T1000 (cell line): ENCODE data around the gene LRTM1.

Experiments
- DNase-seq: peaks from one replicate; lab custom pipeline; 2025; ENCODE audit warnings: mixed read lengths; lab: John Stamatoyannopoulos, UW

Gene LRTM1

GRCh38 chr3:54928046-54928770 lies at the start of gene LRTM1:
TSS of gene LRTM1 (minus strand) at chr3:54928059. CDS start at chr3:54927911, 148 bp downstream.
- DNase-seq, result no peak

GRCh38 chr3:54977439-54977838 lies 49.6 kb upstream of the LRTM1 start:
- no peak for DNase-seq

GRCh38 chr3:54970895-54971294 lies 43.0 kb upstream of the LRTM1 start:
- DNase-seq, result no peak

GRCh38 chr3:54969652-54970051 lies 41.8 kb upstream of the LRTM1 start:
- no peak for DNase-seq

- DNase-seq, result no peak
Observed at GRCh38 chr3:54968546-54969172, 40.8 kb upstream of the LRTM1 start.

GRCh38 chr3:54967731-54968161 lies 39.9 kb upstream of the LRTM1 start:
- DNase-seq, result no peak

- no peak for DNase-seq
Observed at GRCh38 chr3:54966979-54967378, 39.1 kb upstream of the LRTM1 start.

- peak; percentile 52 for DNase-seq
Observed at GRCh38 chr3:54965746-54966145, 37.9 kb upstream of the LRTM1 start.

- DNase-seq, result no peak
Observed at GRCh38 chr3:54964081-54964480, 36.2 kb upstream of the LRTM1 start.

GRCh38 chr3:54963641-54964040 lies 35.8 kb upstream of the LRTM1 start:
- DNase-seq, result no peak

- no peak for DNase-seq
Observed at GRCh38 chr3:54962200-54962599, 34.3 kb upstream of the LRTM1 start.

- DNase-seq, result no peak
Observed at GRCh38 chr3:54960701-54961100, 32.8 kb upstream of the LRTM1 start.

- no peak for DNase-seq
Observed at GRCh38 chr3:54960082-54960481, 32.2 kb upstream of the LRTM1 start.

- no peak for DNase-seq
Observed at GRCh38 chr3:54957711-54958110, 29.9 kb upstream of the LRTM1 start.

GRCh38 chr3:54955941-54956340 lies 28.1 kb upstream of the LRTM1 start:
- no peak for DNase-seq

GRCh38 chr3:54955496-54955895 lies 27.6 kb upstream of the LRTM1 start:
- no peak for DNase-seq

GRCh38 chr3:54954521-54954920 lies 26.7 kb upstream of the LRTM1 start:
- no peak for DNase-seq

- DNase-seq, result peak; percentile 47
Observed at GRCh38 chr3:54954022-54954421, 26.2 kb upstream of the LRTM1 start.

GRCh38 chr3:54951405-54951804 lies 23.5 kb upstream of the LRTM1 start:
- DNase-seq, result peak; percentile 80

GRCh38 chr3:54950391-54951003 lies 22.6 kb upstream of the LRTM1 start:
- no peak for DNase-seq

- no peak for DNase-seq
Observed at GRCh38 chr3:54949491-54950044, 21.7 kb upstream of the LRTM1 start.

- DNase-seq, result no peak
Observed at GRCh38 chr3:54941690-54942362, 14.0 kb upstream of the LRTM1 start.
